BLaER1 (cell line): Measurements from ENCODE around the gene PCARE.

Experiments used
- H3K27ac ChIP-seq: shearing (Covaris generic); formaldehyde crosslinking; 2 replicates; pipeline ENCODE4 v1.8.1; 2022
- H3K27me3 ChIP-seq: shearing (Covaris generic); formaldehyde crosslinking; 2 replicates; pipeline ENCODE4 v1.8.1; 2022
- H3K36me3 ChIP-seq: shearing (Covaris generic); formaldehyde crosslinking; 2 replicates; pipeline ENCODE4 v1.8.1; 2022
- H3K4me1 ChIP-seq: shearing (Covaris generic); formaldehyde crosslinking; 2 replicates; pipeline ENCODE4 v1.8.1; 2022
- H3K4me2 ChIP-seq: shearing (Covaris generic); formaldehyde crosslinking; 2 replicates; pipeline ENCODE4 v1.8.1; 2022
- H3K4me3 ChIP-seq: shearing (Covaris generic); formaldehyde crosslinking; 2 replicates; pipeline ENCODE4 v1.8.1; 2022
- H3K9ac ChIP-seq: shearing (Covaris generic); formaldehyde crosslinking; 2 replicates; pipeline ENCODE4 v1.8.1; 2022
- H3K9me3 ChIP-seq: shearing (Covaris generic); formaldehyde crosslinking; 2 replicates; pipeline ENCODE4 v1.8.1; 2022
- H4K20me1 ChIP-seq: shearing (Covaris generic); formaldehyde crosslinking; 2 replicates; pipeline ENCODE4 v1.8.1; 2022
- Cebpa-rat ChIP-seq: shearing (Covaris generic); IDR thresholded peaks from 2 replicates; pipeline ENCODE4 v1.8.1; 2022

PCARE gene

GRCh38 chr2:29042561-29043075, 31.7 kb downstream of the PCARE start:
- Histone ChIP-seq H3K4me2 (no peak overlapping the region), H3K4me3 (no peak overlapping the region), H3K36me3 (no peaks in the 10 kb centered on the region), H3K27me3 (no peaks in the 10 kb centered on the region), H3K9me3 (no peaks in the 10 kb centered on the region), H3K4me1 (no peaks in the 10 kb centered on the region), H3K9ac (no peak overlapping the region), H3K27ac (no peak overlapping the region), H4K20me1 (no peaks in the 10 kb centered on the region)
- no peak for TF ChIP-seq Cebpa-rat

GRCh38 chr2:29041161-29041660, 33.1 kb downstream of the PCARE start:
- Histone ChIP-seq H3K4me3 (no peak overlapping the region), H3K9ac (no peak overlapping the region), H3K4me2 (no peak overlapping the region), H3K27ac (no peak overlapping the region), H3K36me3 (no peaks in the 10 kb centered on the region), H3K4me1 (no peaks in the 10 kb centered on the region), H4K20me1 (no peaks in the 10 kb centered on the region), H3K9me3 (no peaks in the 10 kb centered on the region), H3K27me3 (no peaks in the 10 kb centered on the region)
- no peak for TF ChIP-seq Cebpa-rat

GRCh38 chr2:29040552-29040951, 33.8 kb downstream of the PCARE start:
- H3K4me3 ChIP-seq, result no peak overlapping the region
- H3K36me3 ChIP-seq, result no peaks in the 10 kb centered on the region
- TF ChIP-seq Cebpa-rat, result no peak
- no peaks in the 10 kb centered on the region for H3K27me3 ChIP-seq
- no peak overlapping the region for H3K4me2 ChIP-seq
- H3K9ac ChIP-seq, result no peak overlapping the region
- no peak overlapping the region for H3K27ac ChIP-seq
- no peaks in the 10 kb centered on the region for H4K20me1 ChIP-seq
- H3K4me1 ChIP-seq, result no peaks in the 10 kb centered on the region
- no peaks in the 10 kb centered on the region for H3K9me3 ChIP-seq

DNA sequence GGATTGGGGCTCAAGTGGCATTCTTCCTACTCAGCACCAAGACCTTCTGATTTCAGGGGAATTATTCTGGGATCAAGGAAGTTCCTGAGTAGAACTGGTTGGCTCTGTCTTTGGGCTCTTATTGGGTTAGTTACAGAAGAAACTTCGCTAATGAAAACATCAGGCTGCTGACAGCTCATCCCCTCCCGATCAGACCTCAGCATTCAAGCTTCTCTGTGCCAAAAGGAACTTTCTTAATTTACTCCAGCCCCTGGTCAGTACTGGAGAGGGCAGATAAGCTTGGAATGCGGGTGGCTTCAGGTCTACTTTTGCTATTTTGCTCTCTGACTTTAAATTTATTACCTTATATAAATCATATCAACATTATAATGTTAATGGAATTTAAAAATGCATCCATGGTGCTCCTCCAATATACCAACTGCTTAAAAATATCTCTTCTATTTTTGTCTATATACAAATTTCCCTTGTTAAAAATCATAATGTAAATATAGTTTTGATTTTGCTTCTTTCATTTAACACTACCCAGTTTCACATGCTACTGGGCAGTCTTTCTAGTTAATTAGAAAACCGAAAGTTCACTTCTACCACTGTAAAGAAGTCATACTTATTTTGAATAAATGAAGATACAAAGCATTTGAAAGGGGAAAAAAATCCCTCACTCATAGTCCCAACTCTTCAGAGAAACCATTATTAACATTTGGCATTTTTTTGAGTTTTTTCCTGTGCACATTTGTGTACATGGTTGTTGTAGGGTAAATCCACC, 34.4 kb downstream of the PCARE start:
- no peak overlapping the region for H3K4me2 ChIP-seq

DNA sequence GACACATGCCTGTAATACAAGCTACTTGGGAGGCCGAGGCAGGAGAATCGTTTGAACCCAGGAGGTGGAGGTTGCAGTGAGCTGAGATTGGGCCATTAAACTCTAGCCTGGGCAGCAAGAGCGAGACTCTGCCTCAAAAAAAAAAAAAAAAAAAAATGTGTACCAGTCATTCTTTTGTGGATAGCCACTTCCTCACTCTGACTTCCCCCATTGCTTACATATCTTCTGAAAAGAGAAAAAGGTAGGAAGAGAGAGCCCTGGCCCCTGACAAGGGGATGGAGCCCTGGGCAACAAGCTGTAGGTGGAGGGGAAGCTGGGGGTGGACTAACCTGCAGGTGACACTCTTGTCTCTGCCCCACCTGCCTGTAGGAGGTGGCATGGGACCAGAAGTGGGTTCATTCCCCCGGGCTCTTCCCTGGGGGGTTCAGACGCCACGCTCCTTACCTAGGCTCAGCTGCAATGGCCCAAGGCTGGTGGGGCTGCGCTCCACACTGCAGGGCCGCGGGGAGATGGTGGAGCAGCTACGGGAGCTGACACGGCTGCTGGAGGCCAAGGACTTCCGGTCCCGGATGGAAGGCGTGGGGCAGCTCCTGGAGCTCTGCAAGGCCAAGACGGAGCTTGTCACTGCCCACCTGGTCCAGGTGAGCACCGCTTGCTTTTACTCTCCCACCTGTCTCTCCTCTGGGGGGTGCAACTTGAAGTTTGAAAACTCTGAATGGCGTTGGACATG, 39.1 kb downstream of the PCARE start:
- Histone ChIP-seq H3K4me3 (no peak overlapping the region), H4K20me1 (no peaks in the 10 kb centered on the region), H3K4me1 (peaks cover 5% of the 10 kb centered on the region; the same call in 1 of the 2 replicates), H3K4me2 (no peak overlapping the region), H3K27ac (no peak overlapping the region), H3K9me3 (no peaks in the 10 kb centered on the region), H3K36me3 (no peaks in the 10 kb centered on the region), H3K27me3 (no peaks in the 10 kb centered on the region), H3K9ac (no peak overlapping the region)
- no peak for TF ChIP-seq Cebpa-rat

More for the DNA sequence above, 34.4 kb downstream of the PCARE start:
- H3K27me3 ChIP-seq, result no peaks in the 10 kb centered on the region
- peaks cover 5% of the 10 kb centered on the region; the same call in 1 of the 2 replicates for H3K4me1 ChIP-seq
- TF ChIP-seq Cebpa-rat, result no peak
- no peaks in the 10 kb centered on the region for H3K9me3 ChIP-seq
- no peaks in the 10 kb centered on the region for H3K36me3 ChIP-seq
- no peak overlapping the region for H3K27ac ChIP-seq
- H3K4me3 ChIP-seq, result no peak overlapping the region
- H3K9ac ChIP-seq, result no peak overlapping the region
- H4K20me1 ChIP-seq, result no peaks in the 10 kb centered on the region

- no peak overlapping the region for H3K4me2 ChIP-seq
- no peak overlapping the region for H3K9ac ChIP-seq
- no peaks in the 10 kb centered on the region for H4K20me1 ChIP-seq
- H3K4me3 ChIP-seq, result no peak overlapping the region
- H3K27ac ChIP-seq, result no peak overlapping the region
- H3K36me3 ChIP-seq, result no peaks in the 10 kb centered on the region
- no peaks in the 10 kb centered on the region for H3K9me3 ChIP-seq
- TF ChIP-seq Cebpa-rat, result no peak
- H3K4me1 ChIP-seq, result peaks cover 5% of the 10 kb centered on the region; the same call in 1 of the 2 replicates
- no peaks in the 10 kb centered on the region for H3K27me3 ChIP-seq
These were observed 40.7 kb downstream of the PCARE start for GRCh38 chr2:29033656-29034055.

DNA sequence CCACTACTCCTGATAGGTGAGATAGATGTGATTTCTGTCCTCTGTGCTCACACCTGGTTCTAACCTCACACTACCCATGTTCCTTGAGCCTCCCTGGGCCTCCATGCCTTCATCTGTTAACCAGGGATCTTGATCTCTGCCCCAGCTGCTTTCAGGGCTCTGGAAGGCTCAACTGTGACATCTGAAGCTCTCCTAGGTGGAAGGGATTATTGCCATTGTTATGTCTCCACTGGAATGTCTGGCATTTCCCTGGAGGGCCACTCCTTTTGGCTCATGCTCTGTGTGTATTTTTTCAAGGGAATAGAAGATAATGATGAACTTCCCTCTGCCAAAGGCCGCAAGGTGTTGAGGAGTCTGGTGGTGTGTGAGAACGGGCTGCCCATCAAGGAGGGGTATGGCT, 41.2 kb downstream of the PCARE start:
- H3K4me3 ChIP-seq, result no peak overlapping the region
- H3K36me3 ChIP-seq, result no peaks in the 10 kb centered on the region
- no peaks in the 10 kb centered on the region for H4K20me1 ChIP-seq
- H3K27me3 ChIP-seq, result no peaks in the 10 kb centered on the region
- no peak for TF ChIP-seq Cebpa-rat
- H3K4me2 ChIP-seq, result no peak overlapping the region
- no peak overlapping the region for H3K27ac ChIP-seq
- H3K9ac ChIP-seq, result no peak overlapping the region
- peaks cover 5% of the 10 kb centered on the region; the same call in 1 of the 2 replicates for H3K4me1 ChIP-seq
- no peaks in the 10 kb centered on the region for H3K9me3 ChIP-seq

GRCh38 chr2:29032189-29032588, 42.1 kb downstream of the PCARE start:
- no peak overlapping the region for H3K4me3 ChIP-seq
- H3K9me3 ChIP-seq, result no peaks in the 10 kb centered on the region
- H3K27me3 ChIP-seq, result no peaks in the 10 kb centered on the region
- H3K4me1 ChIP-seq, result peaks cover 5% of the 10 kb centered on the region; the same call in 1 of the 2 replicates
- H3K4me2 ChIP-seq, result no peak overlapping the region
- no peaks in the 10 kb centered on the region for H4K20me1 ChIP-seq
- no peak overlapping the region for H3K9ac ChIP-seq
- H3K36me3 ChIP-seq, result no peaks in the 10 kb centered on the region
- TF ChIP-seq Cebpa-rat, result no peak
- no peak overlapping the region for H3K27ac ChIP-seq

DNA sequence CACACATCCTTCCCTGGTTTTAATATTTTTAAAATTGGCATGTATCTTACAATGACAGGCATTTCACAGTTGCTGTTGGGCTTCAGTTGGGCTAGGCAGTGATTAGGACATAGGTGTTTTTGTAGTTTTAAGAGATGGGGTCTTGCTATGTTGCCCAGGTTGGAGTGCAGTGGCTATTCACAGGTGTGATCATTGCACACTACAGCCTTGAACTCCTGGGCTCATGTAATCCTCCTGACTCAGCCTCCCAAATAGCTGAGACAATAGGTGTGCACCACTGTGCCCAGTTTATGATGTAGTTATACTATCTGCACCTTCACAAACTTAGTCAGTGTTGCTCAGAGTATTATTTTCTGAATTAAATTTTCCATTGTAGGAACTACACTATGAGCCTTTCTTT, 43.3 kb downstream of the PCARE start:
- no peak overlapping the region for H3K9ac ChIP-seq
- no peaks in the 10 kb centered on the region for H3K27me3 ChIP-seq
- no peaks in the 10 kb centered on the region for H3K36me3 ChIP-seq
- peaks cover 5% of the 10 kb centered on the region; the same call in 1 of the 2 replicates for H3K4me1 ChIP-seq
- no peak overlapping the region for H3K4me2 ChIP-seq
- no peak overlapping the region for H3K4me3 ChIP-seq
- no peak for TF ChIP-seq Cebpa-rat
- no peak overlapping the region for H3K27ac ChIP-seq
- no peaks in the 10 kb centered on the region for H4K20me1 ChIP-seq
- H3K9me3 ChIP-seq, result no peaks in the 10 kb centered on the region

- Histone ChIP-seq H3K27me3 (no peaks in the 10 kb centered on the region), H4K20me1 (no peaks in the 10 kb centered on the region)
These were observed 48.6 kb downstream of the PCARE start for GRCh38 chr2:29025711-29026110.

More at GRCh38 chr2:29025711-29026110, 48.6 kb downstream of the PCARE start:
- Histone ChIP-seq H3K4me1 (peaks cover 18% of the 10 kb centered on the region), H3K9me3 (no peaks in the 10 kb centered on the region), H3K4me2 (no peak overlapping the region), H3K4me3 (no peak overlapping the region), H3K9ac (no peak overlapping the region), H3K27ac (no peak overlapping the region), H3K36me3 (no peaks in the 10 kb centered on the region)
- no peak for TF ChIP-seq Cebpa-rat
